ENCODE data around the gene NPBWR2. TPM values are rescaled to one million over a fixed set of nuclear protein-coding genes. Genes with fewer than 3 reads are reported as not detected.
A peak's percentile ranks its signal among the peaks of the same experiment; 100 is the strongest.

The NPBWR2 gene
- total RNA-seq, 1 experiment from 2014 or later = not detected

- DNase-seq (ENCODE audit: low spot score) = no peak
Observed at GRCh38 chr20:64056889-64057627, 50.3 kb downstream of the NPBWR2 start.

DNA sequence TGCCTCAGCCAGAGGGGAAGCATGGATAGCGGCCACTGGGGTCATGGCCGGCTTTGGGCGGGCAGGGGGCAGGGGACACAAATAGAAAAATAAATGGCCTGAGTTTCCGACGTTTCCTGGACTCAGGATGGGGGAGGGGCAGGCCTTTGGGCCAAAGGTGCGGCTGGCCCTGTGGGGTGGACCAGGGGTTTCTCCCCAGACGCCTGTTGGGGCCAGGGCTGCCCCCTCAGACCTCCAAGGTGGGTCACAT, 50.8 kb downstream of the NPBWR2 start:
- DNase-seq (ENCODE audit: low spot score) = no peak

DNA sequence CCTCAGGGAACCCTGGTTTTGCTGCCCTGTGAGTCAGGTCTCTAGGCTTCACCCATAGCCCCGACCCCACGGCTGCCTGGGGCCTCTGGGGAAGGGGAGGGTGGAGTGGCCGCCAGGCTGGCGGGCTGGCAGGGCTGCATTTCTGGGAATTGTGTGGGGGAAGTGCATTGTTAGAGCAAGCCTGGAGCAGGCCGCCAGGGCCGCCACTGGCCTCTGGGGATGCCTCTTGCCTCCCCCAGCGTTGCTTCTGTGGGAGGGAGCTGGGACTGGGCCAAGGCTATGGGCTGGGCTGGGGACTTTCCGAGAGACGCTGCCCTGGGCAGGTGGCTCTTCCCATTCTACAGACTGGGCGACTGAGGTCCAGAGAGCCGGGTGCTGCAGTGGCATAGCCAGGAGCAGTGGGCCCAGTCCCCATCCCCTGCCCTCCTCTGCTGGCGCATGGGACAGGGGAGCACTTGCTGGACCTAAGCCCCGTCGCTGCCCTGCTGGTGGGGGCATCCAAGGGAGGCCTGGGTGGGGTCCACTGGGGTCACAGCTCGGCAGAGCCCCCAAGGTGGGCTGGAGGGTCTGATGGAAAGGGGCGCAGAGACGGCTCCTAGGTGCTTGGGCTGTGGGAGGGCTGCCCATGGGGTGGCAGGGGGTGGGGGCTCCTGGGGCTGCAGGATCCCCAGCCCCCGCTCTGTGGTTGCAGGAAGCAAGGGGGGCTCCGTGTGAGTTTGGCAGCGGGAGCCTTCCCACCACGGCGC, 51.3 kb downstream of the NPBWR2 start:
- peak; percentile 68 for DNase-seq (ENCODE audit: low spot score)

DNA sequence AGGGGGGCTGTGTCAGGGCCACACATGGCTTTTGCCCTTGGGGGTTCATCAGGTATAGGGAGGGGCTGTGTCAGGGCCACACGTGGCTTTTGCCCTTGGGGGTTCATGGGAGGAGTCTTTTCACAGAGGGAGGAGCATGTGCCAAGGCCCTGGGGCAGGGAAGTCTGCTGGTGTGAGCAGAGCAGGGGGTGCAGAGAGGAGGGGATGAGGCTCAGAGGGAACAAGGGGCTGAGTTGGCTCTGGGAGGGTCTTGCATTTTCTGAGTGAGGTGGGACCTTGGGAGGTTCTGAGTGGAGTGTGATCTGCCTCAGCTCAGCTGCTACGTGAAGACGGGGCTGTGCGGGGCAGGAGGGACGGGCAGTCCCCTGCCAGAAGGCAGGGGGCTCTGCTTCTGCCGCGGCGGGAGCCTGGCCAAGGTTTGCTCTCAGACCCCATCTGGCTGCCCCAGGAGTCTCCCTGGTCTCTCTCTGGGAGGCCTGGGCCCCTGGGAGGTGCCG, 51.9 kb downstream of the NPBWR2 start:
- no peak for DNase-seq (ENCODE audit: low spot score)

DNA sequence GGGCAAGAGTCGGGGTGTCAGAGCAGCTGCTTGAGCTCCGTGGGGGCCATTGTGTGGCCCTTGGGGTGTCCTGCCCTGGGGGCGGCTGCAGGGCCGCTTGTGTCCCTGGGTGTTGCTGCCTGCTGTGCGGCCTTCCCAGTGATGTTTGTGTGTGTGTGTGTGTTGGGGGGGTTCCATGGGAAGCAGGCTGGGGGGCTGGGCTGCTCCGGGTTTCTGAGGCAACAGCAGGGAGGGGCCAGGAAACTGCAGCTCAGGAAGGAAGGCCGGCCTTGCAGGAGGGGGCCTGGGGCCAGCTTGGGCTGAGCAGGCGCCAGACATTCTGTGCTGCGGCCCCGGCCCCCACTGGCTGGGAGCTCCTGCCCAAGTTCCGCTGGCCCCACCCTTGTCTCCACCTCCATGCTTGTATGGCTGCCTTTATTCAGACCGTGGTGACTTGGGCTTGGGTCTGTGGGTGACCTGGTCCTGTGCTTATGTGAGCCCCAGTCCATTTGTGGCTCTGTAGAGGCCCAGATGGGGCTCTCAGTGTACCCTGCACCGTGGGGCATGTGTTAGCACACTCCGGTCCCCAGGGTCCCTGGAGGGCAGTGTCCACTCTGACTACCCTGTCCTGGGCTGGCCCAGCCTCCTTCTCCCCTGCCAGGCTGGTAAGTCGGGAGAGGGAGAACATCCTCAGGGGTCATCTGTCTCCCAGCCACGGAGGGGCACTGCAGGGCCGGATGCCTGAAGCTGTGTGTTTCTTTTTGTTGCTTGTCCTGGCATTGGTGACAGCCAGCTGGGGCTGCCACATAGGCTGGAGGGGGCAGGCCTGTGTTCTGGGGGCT, 53.3 kb downstream of the NPBWR2 start:
- DNase-seq (ENCODE audit: low spot score) = peak; percentile 66

Other genes with a start within 250 kb of the NPBWR2 start
- gene ABHD16B, start 246.1 kb downstream of the NPBWR2 start, total RNA-seq (2014; rRNA removed; shearing (Covaris generic)) = not detected in 2 replicates
- 149 and 174 TPM in 2 replicates for gene TPD52L2, start 242.3 kb downstream of the NPBWR2 start, total RNA-seq (2014; rRNA removed; shearing (Covaris generic))
- 48.1 and 50.2 TPM in 2 replicates for gene DNAJC5, start 212.4 kb downstream of the NPBWR2 start, total RNA-seq (2014; rRNA removed; shearing (Covaris generic))
- 27.2 and 27.6 TPM in 2 replicates for gene UCKL1, start 151.1 kb downstream of the NPBWR2 start, total RNA-seq (2014; rRNA removed; shearing (Covaris generic))
- gene ZNF512B, start 137.6 kb downstream of the NPBWR2 start, total RNA-seq (2014; rRNA removed; shearing (Covaris generic)) = 16.8 and 17.0 TPM in 2 replicates
- gene SAMD10, start 127.9 kb downstream of the NPBWR2 start, total RNA-seq (2014; rRNA removed; shearing (Covaris generic)) = 0.77 TPM in 1 of 2 replicates, not detected in the other
- gene PRPF6, start 126.4 kb downstream of the NPBWR2 start, total RNA-seq (2014; rRNA removed; shearing (Covaris generic)) = 74.2 and 74.7 TPM in 2 replicates
- 0.89 and 1.2 TPM in 2 replicates for gene C20orf204, start 71.4 kb downstream of the NPBWR2 start, total RNA-seq (2014; rRNA removed; shearing (Covaris generic))
- gene SOX18, start 57.9 kb downstream of the NPBWR2 start, total RNA-seq (2014; rRNA removed; shearing (Covaris generic)) = 0.21 and 1.9 TPM in 2 replicates
- gene TCEA2, start 44.4 kb downstream of the NPBWR2 start, total RNA-seq (2014; rRNA removed; shearing (Covaris generic)) = 52.7 and 58.3 TPM in 2 replicates
- gene RGS19, start 28.0 kb downstream of the NPBWR2 start, total RNA-seq (2014; rRNA removed; shearing (Covaris generic)) = 29.3 and 29.5 TPM in 2 replicates
- gene OPRL1, start 27.5 kb downstream of the NPBWR2 start, total RNA-seq (2014; rRNA removed; shearing (Covaris generic)) = 0.81 and 1.2 TPM in 2 replicates
- 0.24 TPM in 1 of 2 replicates, not detected in the other for gene LKAAEAR1, start 23.2 kb downstream of the NPBWR2 start, total RNA-seq (2014; rRNA removed; shearing (Covaris generic))
- 2.4 TPM in 2 replicates for gene MYT1, start 56.9 kb upstream of the NPBWR2 start, total RNA-seq (2014; rRNA removed; shearing (Covaris generic))
- gene PCMTD2, start 148.2 kb upstream of the NPBWR2 start, total RNA-seq (2014; rRNA removed; shearing (Covaris generic)) = 42.4 and 78.3 TPM in 2 replicates